ENCODE results near the gene PROSER3. TPM values are rescaled to one million over a fixed set of nuclear protein-coding genes. Genes with fewer than 3 reads are reported as not detected.
"Not testable (repeated sequence)": the region's sequence is repeated elsewhere in the genome, so short reads cannot be mapped to it uniquely, and the experiment has no call there.

The PROSER3 gene
- total RNA-seq, 8 experiments from 2014 or later: 3.1 to 19.9 (median 12.7) TPM

GRCh38 chr19:35791814-35792279 lies 33.9 kb downstream of the PROSER3 start:
- ATAC-seq (replicated peaks in 6 of 8): peak in 1 of 8 experiments; percentile 11
- Histone ChIP-seq H3K4me3 (no peak overlapping the region), H3K27ac (no peak overlapping the region), H3K4me1 (replicated peaks in 1 of 2) (no peaks in the 10 kb centered on the region)
- in situ Hi-C loops (cut with MboI; ENCODE audit: low pct_unique_long_range_greater_than_20kb in 2 of 9, low sequenced_read_pairs in 9 of 9, unreplicated experiment in 9 of 9): no loop called here
- no CpG with 5 or more reads among the region's 9 CpGs for WGBS, 10 experiments

DNA sequence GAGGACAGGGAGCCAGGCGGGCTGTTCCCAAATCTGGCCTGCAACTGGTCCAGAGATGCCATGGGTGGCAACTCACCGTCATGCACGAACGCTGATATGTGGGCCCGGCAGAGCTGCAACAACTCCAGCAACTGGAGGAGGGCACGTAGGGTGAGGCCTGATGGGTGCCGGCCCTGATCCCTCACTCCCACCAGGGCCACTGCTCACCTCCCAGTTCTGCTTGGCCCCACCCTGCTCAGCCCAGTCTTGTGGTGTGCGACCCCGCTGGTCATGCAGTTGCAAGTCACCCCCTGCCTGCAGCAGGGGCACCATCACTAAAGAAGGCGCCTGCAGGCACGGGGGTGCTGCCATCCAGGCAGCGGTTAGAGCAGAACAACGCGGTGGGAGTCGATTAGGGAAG lies 34.3 kb downstream of the PROSER3 start:
- 77 to 90% (median 80%) methylated on average over 1 to 5 of the region's 15 CpGs; no CpG with 5 or more reads in 7 of the 10 experiments for WGBS, 10 experiments
- H3K4me1 ChIP-seq (replicated peaks in 1 of 2): no peaks in the 10 kb centered on the region
- H3K4me3 ChIP-seq: no peak overlapping the region
- in situ Hi-C loops (cut with MboI; ENCODE audit: low pct_unique_long_range_greater_than_20kb in 2 of 9, low sequenced_read_pairs in 9 of 9, unreplicated experiment in 9 of 9): no loop called here
- ATAC-seq (replicated peaks in 6 of 8): no peak
- no peak overlapping the region for H3K27ac ChIP-seq

GRCh38 chr19:35792888-35793287 lies 34.9 kb downstream of the PROSER3 start:
- Histone ChIP-seq H3K27ac (no peak overlapping the region), H3K4me1 (replicated peaks in 1 of 2) (peaks cover 0 to 3% of the 10 kb centered on the region in 2 donors), H3K4me3 (no peak overlapping the region)
- in situ Hi-C loops (cut with MboI; ENCODE audit: low pct_unique_long_range_greater_than_20kb in 2 of 9, low sequenced_read_pairs in 9 of 9, unreplicated experiment in 9 of 9): no loop called here
- ATAC-seq (replicated peaks in 6 of 8): no peak
- WGBS, 10 experiments: 70 to 80% methylated on average over 1 to 2 of the region's 8 CpGs; no CpG with 5 or more reads in 8 of the 10 experiments

- Histone ChIP-seq H3K4me3 (no peak overlapping the region), H3K4me1 (replicated peaks in 1 of 2) (peaks cover 0 to 6% of the 10 kb centered on the region in 2 donors), H3K27ac (no peak overlapping the region)
- 0 to 91% (median 78%) methylated on average over 1 to 4 of the region's 7 CpGs; no CpG with 5 or more reads in 6 of the 10 experiments for WGBS, 10 experiments
- in situ Hi-C loops (cut with MboI; ENCODE audit: low pct_unique_long_range_greater_than_20kb in 2 of 9, low sequenced_read_pairs in 9 of 9, unreplicated experiment in 9 of 9): no loop called here
- peak in 2 of 8 experiments; percentile 91 to 95 for ATAC-seq (replicated peaks in 6 of 8)
Measured at GRCh38 chr19:35793381-35794165, 35.6 kb downstream of the PROSER3 start.

GRCh38 chr19:35795564-35795963 lies 37.6 kb downstream of the PROSER3 start:
- H3K4me1 ChIP-seq (replicated peaks in 1 of 2); H3K27ac ChIP-seq; H3K4me3 ChIP-seq; ATAC-seq (replicated peaks in 6 of 8); in situ Hi-C loops (cut with MboI; ENCODE audit: low pct_unique_long_range_greater_than_20kb in 2 of 9, low sequenced_read_pairs in 9 of 9, unreplicated experiment in 9 of 9): not testable (repeated sequence)
- 50 to 57% (median 57%) methylated on average over 1 of the region's 1 CpG; no CpG with 5 or more reads in 7 of the 10 experiments for WGBS, 10 experiments

- H3K4me3 ChIP-seq: peak overlapping the region in 1 of 5 donors; percentile 18
- peak in 2 of 8 experiments; percentile 8 to 29 for ATAC-seq (replicated peaks in 6 of 8)
- H3K27ac ChIP-seq: no peak overlapping the region
- WGBS, 10 experiments: 10 to 83% (median 36%) methylated on average over 1 to 11 of the region's 39 CpGs; no CpG with 5 or more reads in 6 of the 10 experiments
- H3K4me1 ChIP-seq (replicated peaks in 1 of 2): peaks cover 0 to 6% of the 10 kb centered on the region in 2 donors
- in situ Hi-C loops (cut with MboI; ENCODE audit: low pct_unique_long_range_greater_than_20kb in 2 of 9, low sequenced_read_pairs in 9 of 9, unreplicated experiment in 9 of 9): no loop called here
Measured at GRCh38 chr19:35796645-35797542, 38.9 kb downstream of the PROSER3 start.

DNA sequence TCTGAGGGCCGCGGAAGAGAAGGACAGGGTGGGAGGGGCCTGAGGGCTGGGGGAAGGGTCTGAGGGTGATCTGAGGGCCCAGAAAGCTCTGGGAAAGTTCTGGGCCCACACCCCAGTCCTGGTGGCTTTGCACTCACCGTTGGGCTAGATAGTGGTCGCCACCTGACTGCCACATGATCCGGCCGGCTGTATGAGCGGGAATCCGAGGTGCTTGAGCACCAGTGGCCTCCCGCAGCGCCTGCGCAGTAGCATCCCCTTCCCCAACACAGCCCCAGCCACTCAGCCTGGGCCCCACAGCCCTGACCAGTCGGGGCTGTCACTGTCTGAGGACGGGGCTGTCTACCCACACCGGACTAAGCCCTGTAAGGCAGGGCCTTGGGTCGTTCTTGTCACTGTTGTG lies 39.7 kb downstream of the PROSER3 start:
- Histone ChIP-seq H3K4me1 (replicated peaks in 1 of 2) (peaks cover 0 to 6% of the 10 kb centered on the region in 2 donors), H3K4me3 (peak overlapping the region in 1 of 5 donors; percentile 18), H3K27ac (no peak overlapping the region)
- 6 to 20% methylated on average over 2 to 3 of the region's 15 CpGs; no CpG with 5 or more reads in 8 of the 10 experiments for WGBS, 10 experiments
- in situ Hi-C loops (cut with MboI; ENCODE audit: low pct_unique_long_range_greater_than_20kb in 2 of 9, low sequenced_read_pairs in 9 of 9, unreplicated experiment in 9 of 9): no loop called here
- ATAC-seq (replicated peaks in 6 of 8): peak in 7 of 8 experiments; percentile 49 to 97 (median 90)

GRCh38 chr19:35801828-35802227 lies 43.9 kb downstream of the PROSER3 start:
- 0 to 60% (median 27%) methylated on average over 1 to 2 of the region's 3 CpGs; no CpG with 5 or more reads in 2 of the 10 experiments for WGBS, 10 experiments
- ATAC-seq (replicated peaks in 6 of 8): no peak
- no peak overlapping the region for H3K4me3 ChIP-seq
- H3K27ac ChIP-seq: no peak overlapping the region
- in situ Hi-C loops (cut with MboI; ENCODE audit: low pct_unique_long_range_greater_than_20kb in 2 of 9, low sequenced_read_pairs in 9 of 9, unreplicated experiment in 9 of 9): no loop called here
- H3K4me1 ChIP-seq (replicated peaks in 1 of 2): peaks cover 0 to 6% of the 10 kb centered on the region in 2 donors

GRCh38 chr19:35805526-35806102 lies 47.6 kb downstream of the PROSER3 start:
- WGBS, 10 experiments: 35 to 82% (median 58%) methylated on average over 1 to 5 of the region's 5 CpGs; no CpG with 5 or more reads in 2 of the 10 experiments
- no peak overlapping the region for H3K27ac ChIP-seq
- no peaks in the 10 kb centered on the region for H3K4me1 ChIP-seq (replicated peaks in 1 of 2)
- no peak overlapping the region for H3K4me3 ChIP-seq
- in situ Hi-C loops (cut with MboI; ENCODE audit: low pct_unique_long_range_greater_than_20kb in 2 of 9, low sequenced_read_pairs in 9 of 9, unreplicated experiment in 9 of 9): no loop called here
- ATAC-seq (replicated peaks in 6 of 8): no peak

DNA sequence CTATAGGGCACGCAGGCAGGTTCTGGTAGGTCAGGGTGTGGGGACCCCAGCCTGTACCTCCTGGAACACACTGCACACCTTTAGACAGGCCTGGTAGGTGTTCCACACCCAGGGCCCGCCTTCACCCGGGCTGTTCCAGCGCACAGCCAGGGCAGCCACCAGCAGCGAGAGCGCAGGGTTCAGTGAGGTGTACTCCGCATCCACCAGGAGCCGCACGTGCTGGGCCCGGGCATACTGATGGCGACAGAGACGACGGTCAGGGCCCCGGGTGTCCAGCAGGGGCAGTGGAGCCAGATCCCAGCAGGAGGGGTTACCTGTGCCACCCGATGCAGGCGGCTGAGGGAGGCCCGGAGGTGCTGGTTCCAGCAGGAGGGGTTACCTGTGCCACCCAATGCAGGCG lies 48.6 kb downstream of the PROSER3 start:
- WGBS, 10 experiments: 80 to 82% (median 80%) methylated on average over 1 to 2 of the region's 18 CpGs; no CpG with 5 or more reads in 7 of the 10 experiments
- in situ Hi-C loops (cut with MboI; ENCODE audit: low pct_unique_long_range_greater_than_20kb in 2 of 9, low sequenced_read_pairs in 9 of 9, unreplicated experiment in 9 of 9): no loop called here
- no peak for ATAC-seq (replicated peaks in 6 of 8)
- no peak overlapping the region for H3K4me3 ChIP-seq
- H3K27ac ChIP-seq: no peak overlapping the region
- no peaks in the 10 kb centered on the region for H3K4me1 ChIP-seq (replicated peaks in 1 of 2)

DNA sequence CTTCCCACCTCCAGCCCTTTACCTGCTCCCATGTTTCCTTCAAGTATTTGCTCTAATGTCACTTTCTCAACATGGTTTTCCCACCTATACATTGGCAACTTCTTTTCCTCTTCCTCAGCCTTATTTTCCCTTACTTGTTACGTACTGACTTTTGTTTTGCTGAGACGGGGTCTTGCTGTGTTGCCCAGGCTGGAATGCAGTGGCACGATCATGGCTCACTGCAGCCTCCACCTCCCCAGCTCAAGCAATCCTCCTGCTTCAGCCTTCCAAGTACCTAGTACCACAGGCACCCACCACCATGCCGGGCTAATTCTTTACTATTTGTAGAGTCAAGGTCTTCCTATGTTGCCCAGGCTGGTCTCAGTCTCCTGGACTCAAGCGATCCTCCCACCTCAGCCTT lies 49.7 kb downstream of the PROSER3 start:
- Histone ChIP-seq H3K4me3 (no peak overlapping the region), H3K27ac (no peak overlapping the region), H3K4me1 (replicated peaks in 1 of 2) (no peaks in the 10 kb centered on the region)
- 20 to 95% (median 66%) methylated on average over 1 to 5 of the region's 5 CpGs; no CpG with 5 or more reads in 2 of the 10 experiments for WGBS, 10 experiments
- in situ Hi-C loops (cut with MboI; ENCODE audit: low pct_unique_long_range_greater_than_20kb in 2 of 9, low sequenced_read_pairs in 9 of 9, unreplicated experiment in 9 of 9): no loop called here
- ATAC-seq (replicated peaks in 6 of 8): no peak

DNA sequence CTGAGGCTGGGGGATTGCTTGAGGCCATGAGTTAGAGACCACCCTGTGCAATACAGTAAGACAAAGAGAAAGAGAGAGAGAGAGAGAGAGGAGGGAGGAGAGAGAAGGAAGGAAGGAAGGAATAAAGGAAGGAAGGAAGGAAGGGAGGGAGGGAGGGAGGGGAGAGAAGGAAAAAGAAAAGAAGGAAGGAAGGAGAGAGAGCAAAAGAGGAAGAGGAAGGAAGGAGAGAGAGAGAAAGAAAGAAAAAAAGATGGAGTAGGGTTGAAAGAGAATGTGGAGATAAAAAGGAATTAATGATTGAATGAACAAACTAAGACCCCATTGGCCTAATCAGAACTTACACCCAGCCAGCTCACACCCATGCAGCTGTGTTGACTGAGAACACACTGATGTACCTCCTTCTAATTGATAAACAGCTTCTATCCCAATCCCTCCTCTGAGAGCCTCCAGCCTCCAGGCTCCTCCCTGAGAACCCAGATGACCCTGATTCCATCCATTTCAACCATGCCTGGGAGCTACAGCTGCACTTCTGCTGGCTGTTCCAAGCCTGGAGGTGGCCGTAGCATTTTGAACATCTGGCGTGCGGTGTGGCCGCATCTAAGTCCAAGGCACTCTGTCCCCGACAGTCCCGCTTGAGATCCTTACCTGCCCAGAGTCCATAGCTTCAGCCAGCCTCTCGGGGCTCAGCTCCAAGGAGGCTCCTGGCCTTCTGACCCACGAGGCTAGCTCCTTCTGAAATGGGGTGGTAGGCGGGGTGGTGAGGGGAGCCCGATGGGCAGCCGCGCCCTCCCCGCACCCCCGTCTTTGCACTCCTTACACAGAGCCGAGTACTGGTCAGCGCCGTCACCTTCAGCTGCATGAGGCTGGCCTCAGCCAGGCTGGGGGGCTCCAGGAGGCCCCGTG lies 53.6 kb downstream of the PROSER3 start:
- Histone ChIP-seq H3K4me1 (replicated peaks in 1 of 2) (no peaks in the 10 kb centered on the region), H3K4me3 (no peak overlapping the region), H3K27ac (no peak overlapping the region)
- in situ Hi-C loops (cut with MboI; ENCODE audit: low pct_unique_long_range_greater_than_20kb in 2 of 9, low sequenced_read_pairs in 9 of 9, unreplicated experiment in 9 of 9): no loop called here
- WGBS, 10 experiments: 40 to 84% (median 47%) methylated on average over 1 to 9 of the region's 18 CpGs; no CpG with 5 or more reads in 7 of the 10 experiments
- peak in 3 of 8 experiments; percentile 9 to 24 (median 23) for ATAC-seq (replicated peaks in 6 of 8)
